ENCODE measurements around the gene MACROD2.

DNA sequence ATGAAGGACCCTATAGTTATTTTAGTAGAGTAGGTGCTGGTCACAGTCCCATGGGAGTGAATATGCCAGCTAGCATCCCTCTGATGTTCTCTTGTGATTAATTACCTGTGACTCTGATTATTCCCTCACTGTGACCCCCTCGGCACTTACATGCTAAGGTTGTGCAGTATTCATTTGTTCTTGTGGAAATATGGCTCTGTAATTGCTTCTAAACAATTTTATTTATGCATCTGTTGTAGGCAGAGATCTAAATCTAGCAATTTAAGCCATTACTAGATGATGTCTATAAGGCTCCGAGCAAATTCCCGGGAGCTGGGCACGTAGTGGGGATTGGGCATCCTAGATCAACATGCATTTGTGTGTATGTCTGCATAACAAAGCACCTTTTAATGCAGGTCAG lies 1616.2 kb downstream of the MACROD2 start:
- TF ChIP-seq ZNF558 (tag by site-specific recombination; IDR thresholded peaks at IDR 0.05): no peak
- no peak for TF ChIP-seq PRDM1 (tag by site-specific recombination; IDR thresholded peaks at IDR 0.05)
- TF ChIP-seq ZXDB (tag by site-specific recombination; IDR thresholded peaks at IDR 0.05): no peak
